Inflammatory macrophage (primary cell): ENCODE results near the gene MYO3B.

Source experiments
- DNase-seq, 2 donors: peaks; one replicate each; pipeline ENCODE4 v3.0.0-alpha.2; 2020 to 2022

The MYO3B gene

GRCh38 chr2:170236680-170237047 lies 58.7 kb downstream of the MYO3B start:
- DNase-seq, result no peak

- DNase-seq, result no peak
Measured at GRCh38 chr2:170237572-170238120, 59.7 kb downstream of the MYO3B start.

- DNase-seq, result no peak
Measured at GRCh38 chr2:170238776-170239175, 60.8 kb downstream of the MYO3B start.

- DNase-seq, result no peak
Measured at GRCh38 chr2:170240629-170241028, 62.7 kb downstream of the MYO3B start.

- no peak for DNase-seq
Measured at GRCh38 chr2:170241756-170242155, 63.8 kb downstream of the MYO3B start.

GRCh38 chr2:170243118-170243837 lies 65.3 kb downstream of the MYO3B start:
- DNase-seq, result no peak

GRCh38 chr2:170243898-170244297 lies 66.0 kb downstream of the MYO3B start:
- no peak for DNase-seq

GRCh38 chr2:170244555-170244954 lies 66.6 kb downstream of the MYO3B start:
- no peak for DNase-seq

- DNase-seq, result no peak
Measured at GRCh38 chr2:170245312-170245711, 67.4 kb downstream of the MYO3B start.

- no peak for DNase-seq
Measured at GRCh38 chr2:170247333-170247732, 69.4 kb downstream of the MYO3B start.

- no peak for DNase-seq
Measured at GRCh38 chr2:170247882-170248393, 70.0 kb downstream of the MYO3B start.

- DNase-seq, result no peak
Measured at GRCh38 chr2:170248574-170249393, 70.8 kb downstream of the MYO3B start.

- no peak for DNase-seq
Measured at GRCh38 chr2:170249761-170250160, 71.8 kb downstream of the MYO3B start.

- no peak for DNase-seq
Measured at GRCh38 chr2:170250584-170250983, 72.6 kb downstream of the MYO3B start.

GRCh38 chr2:170252414-170252813 lies 74.5 kb downstream of the MYO3B start:
- no peak for DNase-seq

- no peak for DNase-seq
Measured at GRCh38 chr2:170253721-170254230, 75.8 kb downstream of the MYO3B start.

- DNase-seq, result no peak
Measured at GRCh38 chr2:170254293-170254732, 76.4 kb downstream of the MYO3B start.

GRCh38 chr2:170255137-170255536 lies 77.2 kb downstream of the MYO3B start:
- no peak for DNase-seq

- DNase-seq, result no peak
Measured at GRCh38 chr2:170255971-170256370, 78.0 kb downstream of the MYO3B start.

- no peak for DNase-seq
Measured at GRCh38 chr2:170258382-170258781, 80.4 kb downstream of the MYO3B start.

GRCh38 chr2:170260188-170260587 lies 82.2 kb downstream of the MYO3B start:
- no peak for DNase-seq

- no peak for DNase-seq
Measured at GRCh38 chr2:170261566-170261965, 83.6 kb downstream of the MYO3B start.

GRCh38 chr2:170262343-170262742 lies 84.4 kb downstream of the MYO3B start:
- DNase-seq, result no peak
